Measurements from ENCODE around the gene PLA2G2D.

GRCh38 chr1:20072771-20073170 is 46.6 kb downstream of the PLA2G2D start:
- TF ChIP-seq, protein P1, sequence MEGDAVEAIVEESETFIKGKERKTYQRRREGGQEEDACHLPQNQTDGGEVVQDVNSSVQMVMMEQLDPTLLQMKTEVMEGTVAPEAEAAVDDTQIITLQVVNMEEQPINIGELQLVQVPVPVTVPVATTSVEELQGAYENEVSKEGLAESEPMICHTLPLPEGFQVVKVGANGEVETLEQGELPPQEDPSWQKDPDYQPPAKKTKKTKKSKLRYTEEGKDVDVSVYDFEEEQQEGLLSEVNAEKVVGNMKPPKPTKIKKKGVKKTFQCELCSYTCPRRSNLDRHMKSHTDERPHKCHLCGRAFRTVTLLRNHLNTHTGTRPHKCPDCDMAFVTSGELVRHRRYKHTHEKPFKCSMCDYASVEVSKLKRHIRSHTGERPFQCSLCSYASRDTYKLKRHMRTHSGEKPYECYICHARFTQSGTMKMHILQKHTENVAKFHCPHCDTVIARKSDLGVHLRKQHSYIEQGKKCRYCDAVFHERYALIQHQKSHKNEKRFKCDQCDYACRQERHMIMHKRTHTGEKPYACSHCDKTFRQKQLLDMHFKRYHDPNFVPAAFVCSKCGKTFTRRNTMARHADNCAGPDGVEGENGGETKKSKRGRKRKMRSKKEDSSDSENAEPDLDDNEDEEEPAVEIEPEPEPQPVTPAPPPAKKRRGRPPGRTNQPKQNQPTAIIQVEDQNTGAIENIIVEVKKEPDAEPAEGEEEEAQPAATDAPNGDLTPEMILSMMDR (conservative IDR thresholded peaks at IDR 0.05; ENCODE audit: low read depth, low read length), result no peak
- TF ChIP-seq EZH2 (IDR thresholded peaks at IDR 0.05; ENCODE audit: borderline replicate concordance, low read depth, low read length, poor library complexity, severe bottlenecking), result no peak
